ENCODE data around the gene VSTM5. TPM values are rescaled to one million over a fixed set of nuclear protein-coding genes. Genes with fewer than 3 reads are reported as not detected.

VSTM5 gene
- total and polyA plus RNA-seq, 2 donors from 2014 or later = 0.41 to 1.8 TPM

DNA sequence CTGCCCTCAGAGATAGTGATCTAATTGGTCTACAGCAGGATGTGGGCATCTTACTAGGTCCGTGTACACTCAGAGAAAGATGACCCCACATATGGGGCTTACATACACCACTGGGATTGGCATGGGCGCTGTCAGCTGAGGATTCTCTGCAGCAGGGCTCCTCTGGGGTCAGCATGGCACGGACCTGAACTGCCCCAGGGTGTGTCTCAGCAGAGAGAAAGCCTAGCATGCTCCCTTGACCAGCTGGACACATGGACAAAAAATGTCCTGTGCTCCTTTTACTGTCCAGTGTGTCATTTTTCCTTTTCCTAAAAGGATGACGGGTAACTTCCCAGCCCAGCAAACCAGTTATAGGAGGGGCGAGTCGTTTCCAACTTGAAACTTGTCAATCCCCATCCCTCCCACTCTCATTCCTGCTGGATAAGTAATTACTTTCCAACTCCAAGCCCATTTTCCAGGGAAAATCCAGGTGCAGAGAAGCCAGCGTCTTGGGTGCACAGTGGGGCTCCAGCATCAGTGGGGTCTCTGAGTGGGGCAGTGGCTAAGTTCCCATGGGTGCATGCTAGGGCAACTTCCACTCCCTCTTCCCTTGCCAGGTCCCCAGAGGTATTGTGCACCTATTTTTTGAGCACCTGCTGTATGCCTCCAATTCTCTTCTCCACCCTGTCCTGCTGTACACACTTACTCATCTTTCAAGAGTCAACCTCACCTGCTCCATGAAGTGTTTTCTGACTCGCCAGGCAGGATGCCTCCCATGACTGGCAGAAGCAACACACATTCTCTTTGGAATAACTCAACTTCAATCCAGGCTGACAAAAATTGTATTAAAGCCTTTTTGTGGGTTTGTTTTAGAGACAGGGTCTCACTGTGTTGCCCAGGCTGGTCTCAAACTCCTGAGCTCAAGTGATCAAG, 5.0 kb downstream of the VSTM5 start:
- Histone ChIP-seq H3K27ac (ENCODE audit: low read depth in 2 of 2, low read length in 2 of 2) (no peak overlapping the region), H3K4me1 (ENCODE audit: control insufficient read depth in 2 of 3, insufficient read depth in 2 of 3, low read depth in 1 of 3, low read length in 3 of 3) (no peaks in the 10 kb centered on the region), H3K9ac (ENCODE audit: low read length in 3 of 3) (no peak overlapping the region), H3K9me3 (ENCODE audit: control insufficient read depth in 2 of 3, insufficient read depth in 1 of 3, low read length in 3 of 3) (no peaks in the 10 kb centered on the region), H3K36me3 (ENCODE audit: control insufficient read depth in 2 of 3, insufficient read depth in 3 of 3, low read length in 3 of 3) (no peaks in the 10 kb centered on the region), H3K4me3 (ENCODE audit: low read length in 3 of 3) (no peak overlapping the region), H3K27me3 (ENCODE audit: control insufficient read depth, insufficient read depth, low read length) (no peaks in the 10 kb centered on the region)
- TF ChIP-seq, protein P1, sequence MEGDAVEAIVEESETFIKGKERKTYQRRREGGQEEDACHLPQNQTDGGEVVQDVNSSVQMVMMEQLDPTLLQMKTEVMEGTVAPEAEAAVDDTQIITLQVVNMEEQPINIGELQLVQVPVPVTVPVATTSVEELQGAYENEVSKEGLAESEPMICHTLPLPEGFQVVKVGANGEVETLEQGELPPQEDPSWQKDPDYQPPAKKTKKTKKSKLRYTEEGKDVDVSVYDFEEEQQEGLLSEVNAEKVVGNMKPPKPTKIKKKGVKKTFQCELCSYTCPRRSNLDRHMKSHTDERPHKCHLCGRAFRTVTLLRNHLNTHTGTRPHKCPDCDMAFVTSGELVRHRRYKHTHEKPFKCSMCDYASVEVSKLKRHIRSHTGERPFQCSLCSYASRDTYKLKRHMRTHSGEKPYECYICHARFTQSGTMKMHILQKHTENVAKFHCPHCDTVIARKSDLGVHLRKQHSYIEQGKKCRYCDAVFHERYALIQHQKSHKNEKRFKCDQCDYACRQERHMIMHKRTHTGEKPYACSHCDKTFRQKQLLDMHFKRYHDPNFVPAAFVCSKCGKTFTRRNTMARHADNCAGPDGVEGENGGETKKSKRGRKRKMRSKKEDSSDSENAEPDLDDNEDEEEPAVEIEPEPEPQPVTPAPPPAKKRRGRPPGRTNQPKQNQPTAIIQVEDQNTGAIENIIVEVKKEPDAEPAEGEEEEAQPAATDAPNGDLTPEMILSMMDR (IDR thresholded peaks at IDR 0.05; ENCODE audit: borderline replicate concordance, extremely low read depth, insufficient read depth) = no peak
- no peak for FAIRE-seq
- intact Hi-C loops (cut with DNase I) = no loop called here
- peak in 1 of 5 donors; percentile 7 for DNase-seq

DNA sequence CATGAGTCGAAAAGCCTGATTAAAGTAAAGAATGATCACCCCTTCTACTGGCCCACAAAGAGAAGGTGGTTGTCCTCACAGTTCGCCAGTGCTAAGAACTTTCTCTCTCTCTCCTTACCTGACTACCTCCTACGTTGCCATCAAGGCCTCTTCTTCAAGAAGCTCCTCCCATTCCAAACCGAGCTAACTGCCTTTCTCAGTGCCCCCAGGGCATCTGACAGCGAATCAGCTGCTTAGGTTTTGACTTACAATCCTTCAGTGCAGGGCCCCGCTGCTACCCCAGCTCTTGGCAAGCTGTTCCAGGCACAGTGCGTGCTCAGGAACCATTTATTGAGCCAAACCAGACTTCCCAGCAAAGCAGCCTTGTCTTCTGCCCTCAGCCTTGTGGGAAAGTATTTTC, 5.8 kb downstream of the VSTM5 start:
- H3K4me1 ChIP-seq (ENCODE audit: control insufficient read depth in 2 of 3, insufficient read depth in 2 of 3, low read depth in 1 of 3, low read length in 3 of 3) = no peaks in the 10 kb centered on the region
- H3K4me3 ChIP-seq (ENCODE audit: low read length in 3 of 3) = no peak overlapping the region
- H3K27ac ChIP-seq (ENCODE audit: low read depth in 2 of 2, low read length in 2 of 2) = no peak overlapping the region
- H3K27me3 ChIP-seq (ENCODE audit: control insufficient read depth, insufficient read depth, low read length) = no peaks in the 10 kb centered on the region
- DNase-seq (peak in 1 of 5 donors; percentile 17), FAIRE-seq (no peak)
- H3K9ac ChIP-seq (ENCODE audit: low read length in 3 of 3) = no peak overlapping the region
- H3K9me3 ChIP-seq (ENCODE audit: control insufficient read depth in 2 of 3, insufficient read depth in 1 of 3, low read length in 3 of 3) = no peaks in the 10 kb centered on the region
- intact Hi-C loops (cut with DNase I) = no loop called here
- TF ChIP-seq, protein P1 (IDR thresholded peaks at IDR 0.05; ENCODE audit: borderline replicate concordance, extremely low read depth, insufficient read depth) = no peak
- no peaks in the 10 kb centered on the region for H3K36me3 ChIP-seq (ENCODE audit: control insufficient read depth in 2 of 3, insufficient read depth in 3 of 3, low read length in 3 of 3)

DNA sequence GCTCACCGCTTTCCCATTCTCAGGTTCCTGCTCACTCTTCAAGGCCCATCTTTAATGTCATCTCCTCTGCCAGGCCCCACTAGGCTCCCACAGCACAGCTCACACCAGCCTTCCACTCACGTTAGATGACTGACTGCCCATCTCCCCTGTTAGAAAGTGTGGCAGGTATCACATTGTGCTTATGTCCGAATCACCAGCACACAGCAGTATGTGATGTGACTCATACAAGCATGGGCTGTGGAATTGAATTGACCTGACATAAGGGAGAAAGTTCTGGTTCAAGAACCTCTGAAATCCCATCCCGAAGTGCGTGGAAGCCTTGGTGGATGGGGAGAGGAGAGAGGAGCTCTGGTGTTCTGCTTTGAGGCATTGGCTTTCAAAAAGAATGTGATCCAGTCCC, 6.5 kb downstream of the VSTM5 start:
- FAIRE-seq = no peak
- TF ChIP-seq, protein P1 (IDR thresholded peaks at IDR 0.05; ENCODE audit: borderline replicate concordance, extremely low read depth, insufficient read depth) = no peak
- no peaks in the 10 kb centered on the region for H3K36me3 ChIP-seq (ENCODE audit: control insufficient read depth in 2 of 3, insufficient read depth in 3 of 3, low read length in 3 of 3)
- H3K27me3 ChIP-seq (ENCODE audit: control insufficient read depth, insufficient read depth, low read length) = no peaks in the 10 kb centered on the region
- no peaks in the 10 kb centered on the region for H3K9me3 ChIP-seq (ENCODE audit: control insufficient read depth in 2 of 3, insufficient read depth in 1 of 3, low read length in 3 of 3)
- intact Hi-C loops (cut with DNase I) = no loop called here
- H3K4me3 ChIP-seq (ENCODE audit: low read length in 3 of 3) = no peak overlapping the region
- no peaks in the 10 kb centered on the region for H3K4me1 ChIP-seq (ENCODE audit: control insufficient read depth in 2 of 3, insufficient read depth in 2 of 3, low read depth in 1 of 3, low read length in 3 of 3)
- DNase-seq = peak in 1 of 5 donors; percentile 2
- no peak overlapping the region for H3K27ac ChIP-seq (ENCODE audit: low read depth in 2 of 2, low read length in 2 of 2)
- H3K9ac ChIP-seq (ENCODE audit: low read length in 3 of 3) = no peak overlapping the region

All from kidney (tissue), 14 donors.